GM19240 (cell line): ENCODE results near the gene DCST2.

Experiments used
- DNase-seq: peaks from one replicate; pipeline ENCODE4 v3.0.0; 2011; ENCODE audit warnings: low spot score; ENCODE audit not compliant: insufficient read length

The DCST2 gene

GRCh38 chr1:155049651-155050559, 16.3 kb upstream of the DCST2 start:
- DNase-seq, result no peak

GRCh38 chr1:155048449-155049334, 15.1 kb upstream of the DCST2 start:
- no peak for DNase-seq

- DNase-seq, result no peak
These were observed 11.5 kb upstream of the DCST2 start for GRCh38 chr1:155044812-155045657.

GRCh38 chr1:155044365-155044764, 10.8 kb upstream of the DCST2 start:
- no peak for DNase-seq

- no peak for DNase-seq
These were observed 10.2 kb upstream of the DCST2 start for GRCh38 chr1:155043793-155044192.

GRCh38 chr1:155043301-155043702, 9.7 kb upstream of the DCST2 start:
- DNase-seq, result no peak

GRCh38 chr1:155042789-155043188, 9.2 kb upstream of the DCST2 start:
- DNase-seq, result no peak

GRCh38 chr1:155040358-155041093, 6.9 kb upstream of the DCST2 start:
- no peak for DNase-seq

- no peak for DNase-seq
These were observed 5.7 kb upstream of the DCST2 start for GRCh38 chr1:155039308-155039669.

- no peak for DNase-seq
These were observed 5.2 kb upstream of the DCST2 start for GRCh38 chr1:155038602-155039307.

- DNase-seq, result no peak
These were observed 4.4 kb upstream of the DCST2 start for GRCh38 chr1:155037851-155038441.

- no peak for DNase-seq
These were observed 3.5 kb upstream of the DCST2 start for GRCh38 chr1:155037043-155037442.

- no peak for DNase-seq
These were observed 2.4 kb upstream of the DCST2 start for GRCh38 chr1:155035936-155036335.

GRCh38 chr1:155034318-155035208, 982 bp upstream of the DCST2 start:
- no peak for DNase-seq

GRCh38 chr1:155032886-155033285, 695 bp downstream of the DCST2 start:
- no peak for DNase-seq

- no peak for DNase-seq
These were observed 2.7 kb downstream of the DCST2 start for GRCh38 chr1:155030899-155031298.

- DNase-seq, result no peak
These were observed 3.3 kb downstream of the DCST2 start for GRCh38 chr1:155030243-155030795.

- no peak for DNase-seq
These were observed 3.9 kb downstream of the DCST2 start for GRCh38 chr1:155029513-155030242.
